Naive B cell (primary cell): ENCODE results near the gene VPS8. TPM values are rescaled to one million over a fixed set of nuclear protein-coding genes. Genes with fewer than 3 reads are reported as not detected.

Experiments used
- ATAC-seq, 2 donors: fragments of 150-1000 bp; cut with Tn5 transposase; 2 replicates each; pipeline ENCODE4 v1.10.0; 2021; ENCODE audit warnings: low read depth in 2 of 2, mild to moderate bottlenecking in 2 of 2, moderate library complexity in 2 of 2
- DNase-seq: peaks from one replicate; pipeline ENCODE4 v3.0.0; 2022
- H3K27ac Mint-ChIP-seq, 6 donors: one replicate each; pipeline ENCODE4 v1.8.0; 2020 to 2022; ENCODE audit warnings: mild to moderate bottlenecking in 6 of 6, mixed read lengths in 6 of 6, moderate library complexity in 5 of 6, inconsistent platforms in 2 of 6
- H3K27me3 Mint-ChIP-seq, 3 donors: one replicate each; pipeline ENCODE4 v1.8.0; 2021 to 2022; ENCODE audit warnings: mixed read lengths in 3 of 3, mild to moderate bottlenecking in 1 of 3
- H3K36me3 Mint-ChIP-seq, 2 donors: one replicate each; pipeline ENCODE4 v1.8.0; 2020 to 2022; ENCODE audit warnings: mixed read lengths in 2 of 2, inconsistent platforms in 1 of 2, mild to moderate bottlenecking in 1 of 2
- H3K4me1 Mint-ChIP-seq, 3 donors: one replicate each; pipeline ENCODE4 v1.8.0; 2020 to 2022; ENCODE audit warnings: mixed read lengths in 3 of 3, inconsistent platforms in 1 of 3, mild to moderate bottlenecking in 1 of 3, moderate library complexity in 1 of 3
- H3K4me3 Mint-ChIP-seq, 8 donors: one replicate each; pipeline ENCODE4 v1.8.0; 2020 to 2022; ENCODE audit warnings: mild to moderate bottlenecking in 8 of 8, mixed read lengths in 8 of 8, moderate library complexity in 8 of 8, inconsistent platforms in 2 of 8
- H3K9me3 Mint-ChIP-seq, 7 donors: one replicate each; pipeline ENCODE4 v1.8.0; 2020 to 2022; ENCODE audit warnings: mixed read lengths in 7 of 7, mild to moderate bottlenecking in 5 of 7, inconsistent platforms in 2 of 7, moderate library complexity in 1 of 7
- polyA plus RNA-seq, 6 donors: library from polyadenylated mRNA; unstranded; fragments of 300-500 nt; fragmentation: Illumina TruSeq; gene quantifications; one replicate each; pipeline ENCODE4 v1.2.3, GENCODE V29; 2021; ENCODE audit warnings: low read depth in 6 of 6

Gene VPS8
- polyA plus RNA-seq, 6 donors from 2014 or later: 19.4 to 33.2 (median 23.7) TPM

DNA sequence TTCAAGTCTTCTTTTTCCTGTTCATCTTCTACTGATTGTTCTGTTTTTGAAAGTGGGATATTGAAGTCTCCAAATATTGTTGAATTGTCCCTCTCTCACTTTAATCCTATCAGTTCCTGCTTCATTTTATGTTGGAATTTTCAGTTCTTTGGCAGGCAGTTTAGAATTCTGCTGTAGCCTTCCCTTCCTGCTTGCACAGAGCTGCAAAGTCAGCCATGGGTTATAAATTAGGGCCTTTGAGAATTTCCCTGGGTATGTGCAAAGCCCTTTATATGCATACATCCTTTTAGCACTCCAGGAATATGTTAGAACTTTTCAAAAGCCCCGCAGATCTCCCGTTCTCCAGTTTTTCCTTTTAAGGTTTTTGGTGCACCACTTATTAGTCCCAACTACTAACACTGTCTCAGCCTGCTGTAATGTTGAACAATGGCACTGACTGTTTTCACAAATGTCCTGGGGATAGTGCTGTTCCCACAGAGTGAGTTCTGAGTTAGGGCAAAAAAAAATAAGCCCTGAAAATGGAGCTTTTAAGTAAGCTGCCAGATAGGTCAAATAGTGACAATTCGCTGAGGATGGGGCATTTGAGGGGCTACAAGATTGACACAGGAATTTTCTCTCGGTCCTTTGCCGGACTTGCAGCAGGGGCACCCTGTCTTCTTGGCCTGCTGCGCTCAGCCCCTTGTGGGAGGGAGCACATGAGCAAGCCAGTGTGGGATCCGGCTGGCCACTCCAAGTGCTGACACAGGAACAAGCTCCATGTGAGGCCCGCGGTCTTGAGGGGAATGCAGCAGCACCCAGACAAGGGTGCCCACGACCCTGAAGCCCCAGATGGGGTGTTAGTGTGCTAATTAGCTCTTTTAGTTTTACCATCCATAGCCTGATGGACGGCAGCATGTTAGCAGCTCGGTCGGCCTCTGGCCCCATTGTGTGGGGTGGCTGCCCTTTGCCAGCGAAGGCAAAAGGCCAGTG is 96.0 kb downstream of the VPS8 start:
- Mint-ChIP-seq H3K4me3 (no peak overlapping the region), H3K36me3 (peaks cover 29 to 34% of the 10 kb centered on the region in 2 donors), H3K27ac (no peak overlapping the region), H3K4me1 (no peaks in the 10 kb centered on the region), H3K27me3 (no peaks in the 10 kb centered on the region), H3K9me3 (peaks cover 0 to 13% (median 6%) of the 10 kb centered on the region in 7 donors)
- ATAC-seq (no peak), DNase-seq (no peak)

DNA sequence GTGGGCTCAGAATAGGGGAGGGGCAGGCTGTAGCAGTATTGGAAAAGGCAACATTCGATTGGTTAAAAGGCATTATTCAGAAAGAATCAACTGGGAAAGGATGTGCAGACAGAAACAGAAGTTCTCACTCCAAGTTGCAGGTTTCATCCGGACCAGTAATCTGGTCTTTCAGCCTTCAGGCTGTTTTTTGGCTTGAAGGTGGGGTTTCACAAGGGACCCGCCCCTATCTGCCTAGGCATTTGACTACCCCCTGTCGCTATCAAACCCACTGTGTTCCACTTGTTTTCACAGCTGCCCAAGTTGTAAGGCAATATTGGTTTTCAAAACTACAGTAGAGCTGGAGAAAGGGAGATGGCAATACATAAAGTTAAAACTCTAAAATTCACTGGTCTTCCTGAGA is 96.9 kb downstream of the VPS8 start:
- H3K4me1 Mint-ChIP-seq: no peaks in the 10 kb centered on the region
- ATAC-seq (no peak), DNase-seq (no peak)
- peaks cover 0 to 13% (median 6%) of the 10 kb centered on the region in 7 donors for H3K9me3 Mint-ChIP-seq
- no peak overlapping the region for H3K27ac Mint-ChIP-seq
- no peaks in the 10 kb centered on the region for H3K27me3 Mint-ChIP-seq
- peaks cover 28 to 29% of the 10 kb centered on the region in 2 donors for H3K36me3 Mint-ChIP-seq
- no peak overlapping the region for H3K4me3 Mint-ChIP-seq

DNA sequence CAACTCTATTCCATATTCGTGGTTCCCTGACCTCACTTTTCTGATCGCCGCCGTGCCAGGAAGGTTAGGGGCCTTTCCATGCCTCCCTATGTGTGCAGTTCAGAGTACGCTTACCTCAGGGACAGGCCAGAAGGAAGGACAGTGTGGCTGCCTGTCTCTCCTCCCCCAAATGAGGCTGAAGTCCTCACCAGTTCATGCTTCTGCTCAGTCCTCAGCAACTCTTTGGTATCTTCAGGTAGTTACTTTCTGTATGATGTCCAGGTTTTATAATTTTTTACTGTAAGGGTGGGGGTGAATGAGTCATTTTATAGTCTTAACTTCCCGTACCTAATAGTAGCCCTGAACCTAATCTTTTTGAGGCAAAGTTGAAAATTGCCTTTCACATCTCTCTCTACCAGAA is 98.7 kb downstream of the VPS8 start:
- no peaks in the 10 kb centered on the region for H3K27me3 Mint-ChIP-seq
- H3K4me1 Mint-ChIP-seq: no peaks in the 10 kb centered on the region
- H3K36me3 Mint-ChIP-seq: peaks cover 12% of the 10 kb centered on the region in 2 donors
- H3K27ac Mint-ChIP-seq: peak overlapping the region in 2 of 6 donors; percentile 15 to 70
- H3K4me3 Mint-ChIP-seq: no peak overlapping the region
- ATAC-seq: no peak
- H3K9me3 Mint-ChIP-seq: no peaks in the 10 kb centered on the region
- DNase-seq: no peak

GRCh38 chr3:184911570-184911969 is 99.6 kb downstream of the VPS8 start:
- Mint-ChIP-seq H3K27me3 (no peaks in the 10 kb centered on the region), H3K36me3 (peaks cover 14 to 21% of the 10 kb centered on the region in 2 donors), H3K4me1 (no peaks in the 10 kb centered on the region), H3K9me3 (no peaks in the 10 kb centered on the region), H3K4me3 (no peak overlapping the region), H3K27ac (peak overlapping the region in 1 of 6 donors; percentile 21)
- ATAC-seq (no peak), DNase-seq (no peak)

DNA sequence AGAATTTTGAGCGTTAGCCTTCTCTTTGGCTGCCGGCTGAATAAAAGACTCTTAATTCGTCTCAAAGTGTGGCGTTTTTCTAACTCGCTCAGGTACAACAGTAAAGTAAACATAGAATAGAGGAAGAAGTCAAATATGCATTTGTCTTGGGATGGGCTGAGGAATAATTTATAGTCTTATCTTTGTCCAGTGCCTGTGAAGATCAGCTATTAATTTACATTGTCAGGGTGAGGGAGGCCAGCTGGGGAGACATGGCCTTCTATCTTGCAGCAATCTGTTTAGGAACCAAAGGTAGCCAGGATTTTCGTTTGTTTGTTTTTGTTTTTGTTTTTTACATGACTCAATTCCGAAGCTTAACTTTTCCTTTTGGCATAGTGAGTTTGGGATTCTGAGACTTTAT is 100.2 kb downstream of the VPS8 start:
- H3K4me3 Mint-ChIP-seq: no peak overlapping the region
- H3K27ac Mint-ChIP-seq: peak overlapping the region in 1 of 6 donors; percentile 73
- no peak for ATAC-seq
- no peaks in the 10 kb centered on the region for H3K27me3 Mint-ChIP-seq
- DNase-seq: no peak
- H3K36me3 Mint-ChIP-seq: peaks cover 17 to 27% of the 10 kb centered on the region in 2 donors
- H3K4me1 Mint-ChIP-seq: no peaks in the 10 kb centered on the region
- no peaks in the 10 kb centered on the region for H3K9me3 Mint-ChIP-seq

DNA sequence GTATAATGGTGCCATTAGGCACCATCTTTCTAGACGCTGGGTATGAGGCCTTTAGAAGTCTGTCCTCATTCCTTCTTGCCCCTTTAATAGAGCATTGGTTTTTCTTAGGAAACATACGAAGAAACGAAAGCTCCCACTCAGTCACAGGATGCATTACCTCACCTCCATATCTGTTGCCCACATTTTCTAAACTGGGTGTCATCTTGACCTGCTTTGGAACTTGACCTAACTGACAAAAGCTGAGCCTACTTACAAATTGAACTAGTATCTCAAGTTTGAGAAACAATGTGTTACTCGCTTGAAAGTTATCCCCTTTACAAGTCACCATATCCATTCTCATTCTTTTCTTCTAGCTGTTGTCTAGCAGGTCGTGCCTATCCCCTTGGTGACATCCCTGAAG is 102.7 kb downstream of the VPS8 start:
- DNase-seq: no peak
- Mint-ChIP-seq H3K4me1 (no peaks in the 10 kb centered on the region), H3K4me3 (no peak overlapping the region), H3K27me3 (no peaks in the 10 kb centered on the region), H3K36me3 (peaks cover 23 to 29% of the 10 kb centered on the region in 2 donors), H3K9me3 (no peaks in the 10 kb centered on the region), H3K27ac (no peak overlapping the region)
- no peak for ATAC-seq

DNA sequence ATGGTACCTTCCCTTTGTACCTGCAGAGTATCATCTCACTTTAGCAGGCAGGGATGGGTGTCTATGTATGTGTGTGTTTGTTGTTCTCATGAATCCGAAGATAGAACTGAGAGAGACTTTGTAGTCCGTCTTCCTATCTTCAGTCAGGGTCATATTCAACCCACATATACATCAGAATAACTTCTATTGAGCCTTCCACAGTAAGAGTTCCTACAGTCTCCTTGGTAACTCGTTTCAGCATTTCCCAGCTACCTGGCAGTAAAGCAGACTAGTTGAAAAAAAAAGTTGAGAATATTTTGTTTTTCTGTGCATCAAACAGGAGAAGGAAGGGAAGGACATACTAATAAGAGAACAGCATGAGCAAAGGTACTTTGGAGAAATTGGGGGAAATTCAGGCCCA is 106.8 kb downstream of the VPS8 start:
- DNase-seq (no peak), ATAC-seq (no peak)
- Mint-ChIP-seq H3K9me3 (no peaks in the 10 kb centered on the region), H3K4me1 (no peaks in the 10 kb centered on the region), H3K36me3 (peaks cover 18 to 21% of the 10 kb centered on the region in 2 donors), H3K27ac (peak overlapping the region in 1 of 6 donors; percentile 30), H3K27me3 (no peaks in the 10 kb centered on the region), H3K4me3 (no peak overlapping the region)

GRCh38 chr3:184919651-184920050 is 107.7 kb downstream of the VPS8 start:
- no peak overlapping the region for H3K27ac Mint-ChIP-seq
- no peak for DNase-seq
- no peaks in the 10 kb centered on the region for H3K27me3 Mint-ChIP-seq
- H3K4me1 Mint-ChIP-seq: no peaks in the 10 kb centered on the region
- no peak overlapping the region for H3K4me3 Mint-ChIP-seq
- no peaks in the 10 kb centered on the region for H3K9me3 Mint-ChIP-seq
- H3K36me3 Mint-ChIP-seq: peaks cover 21 to 24% of the 10 kb centered on the region in 2 donors
- ATAC-seq: no peak

- no peaks in the 10 kb centered on the region for H3K27me3 Mint-ChIP-seq
- H3K4me3 Mint-ChIP-seq: no peak overlapping the region
- DNase-seq (no peak), ATAC-seq (no peak)
- no peaks in the 10 kb centered on the region for H3K4me1 Mint-ChIP-seq
- peaks cover 19 to 25% of the 10 kb centered on the region in 2 donors for H3K36me3 Mint-ChIP-seq
- no peaks in the 10 kb centered on the region for H3K9me3 Mint-ChIP-seq
- peak overlapping the region in 1 of 6 donors; percentile 67 for H3K27ac Mint-ChIP-seq
Observed at GRCh38 chr3:184924547-184924946, 112.6 kb downstream of the VPS8 start.

GRCh38 chr3:184927796-184928315 is 115.9 kb downstream of the VPS8 start:
- Mint-ChIP-seq H3K4me1 (no peaks in the 10 kb centered on the region), H3K27me3 (no peaks in the 10 kb centered on the region), H3K27ac (no peak overlapping the region), H3K36me3 (peaks cover 25% of the 10 kb centered on the region in 2 donors), H3K4me3 (no peak overlapping the region), H3K9me3 (no peaks in the 10 kb centered on the region)
- ATAC-seq: no peak
- DNase-seq: no peak

GRCh38 chr3:184932777-184933176 is 120.8 kb downstream of the VPS8 start:
- no peaks in the 10 kb centered on the region for H3K4me1 Mint-ChIP-seq
- H3K4me3 Mint-ChIP-seq: no peak overlapping the region
- peaks cover 23 to 28% of the 10 kb centered on the region in 2 donors for H3K36me3 Mint-ChIP-seq
- H3K27me3 Mint-ChIP-seq: no peaks in the 10 kb centered on the region
- no peak for DNase-seq
- peak overlapping the region in 1 of 6 donors; percentile 3 for H3K27ac Mint-ChIP-seq
- no peak for ATAC-seq
- H3K9me3 Mint-ChIP-seq: no peaks in the 10 kb centered on the region

- no peak overlapping the region for H3K27ac Mint-ChIP-seq
Observed at GRCh38 chr3:184937611-184938010, 125.6 kb downstream of the VPS8 start.

DNA sequence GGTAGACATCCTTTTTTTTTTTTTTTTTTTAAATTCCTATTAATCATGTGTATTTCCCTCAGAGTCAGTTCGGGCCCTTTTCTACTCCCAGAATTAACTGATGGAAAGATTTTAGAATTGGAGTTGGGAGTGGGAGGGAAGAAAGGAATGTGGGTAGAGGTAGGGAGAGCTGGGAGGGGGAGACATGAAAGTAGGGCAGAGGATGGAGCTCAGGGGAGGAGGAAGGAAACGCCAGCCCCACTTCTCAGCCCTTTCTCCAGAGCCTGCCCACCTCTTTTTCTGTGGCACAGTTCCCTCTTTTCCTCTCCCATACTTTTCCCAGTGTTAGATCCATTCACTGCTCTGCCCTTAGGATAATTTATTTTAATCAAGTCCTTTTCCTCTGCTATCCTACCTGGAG is 129.4 kb downstream of the VPS8 start:
- no peaks in the 10 kb centered on the region for H3K27me3 Mint-ChIP-seq
- no peaks in the 10 kb centered on the region for H3K9me3 Mint-ChIP-seq
- no peaks in the 10 kb centered on the region for H3K4me1 Mint-ChIP-seq
- H3K36me3 Mint-ChIP-seq: peaks cover 23 to 39% of the 10 kb centered on the region in 2 donors
- no peak for DNase-seq
- ATAC-seq: no peak
- H3K27ac Mint-ChIP-seq: peak overlapping the region in 2 of 6 donors; percentile 9 to 40
- no peak overlapping the region for H3K4me3 Mint-ChIP-seq

More at GRCh38 chr3:184937611-184938010, 125.6 kb downstream of the VPS8 start:
- ATAC-seq (no peak), DNase-seq (no peak)
- Mint-ChIP-seq H3K4me1 (no peaks in the 10 kb centered on the region), H3K9me3 (no peaks in the 10 kb centered on the region), H3K4me3 (no peak overlapping the region), H3K27me3 (no peaks in the 10 kb centered on the region), H3K36me3 (peaks cover 25 to 37% of the 10 kb centered on the region in 2 donors)

GRCh38 chr3:184942735-184943134 is 130.8 kb downstream of the VPS8 start:
- no peak overlapping the region for H3K4me3 Mint-ChIP-seq
- ATAC-seq (no peak), DNase-seq (no peak)
- H3K36me3 Mint-ChIP-seq: peaks cover 28 to 31% of the 10 kb centered on the region in 2 donors
- no peaks in the 10 kb centered on the region for H3K27me3 Mint-ChIP-seq
- H3K9me3 Mint-ChIP-seq: no peaks in the 10 kb centered on the region
- no peaks in the 10 kb centered on the region for H3K4me1 Mint-ChIP-seq
- peak overlapping the region in 1 of 6 donors; percentile 65 for H3K27ac Mint-ChIP-seq
